K562 (cell line): ENCODE data around the gene GPATCH4. TPM values are rescaled to one million over a fixed set of nuclear protein-coding genes. Genes with fewer than 3 reads are reported as not detected.

Experiments
- ATF1 ChIP-seq, 2 experiments: fragments of 450-650 bp in 1 of 2; IDR thresholded peaks; 2 replicates each; pipeline ENCODE4 v1.6.1; 2016; ENCODE audit warnings: missing compliant biosample characterization in 1 of 2, missing genetic modification characterization in 1 of 2
- BRCA1 ChIP-seq, 2 experiments: fragments of 450-650 bp in 1 of 2; sonication (generic) in 1 of 2; formaldehyde crosslinking in 1 of 2; IDR thresholded peaks; 2 replicates each; pipeline versions ENCODE4 v1.5.0 to v1.6.1; 2017 to 2020; ENCODE audit warnings: mild to moderate bottlenecking in 1 of 2, missing genetic modification reagents in 1 of 2
- CTBP1 ChIP-seq: fragments of 450-650 bp; IDR thresholded peaks from 2 replicates; pipeline ENCODE4 v1.6.1; 2016; ENCODE audit warnings: borderline replicate concordance
- DPF2 ChIP-seq: fragments of 450-650 bp; IDR thresholded peaks from 2 replicates; pipeline ENCODE4 v1.6.1; 2016
- LARP7 ChIP-seq: fragments of 450-650 bp; IDR thresholded peaks from 2 replicates; pipeline ENCODE4 v1.6.1; 2016
- MTA1 ChIP-seq: fragments of 450-650 bp; IDR thresholded peaks from 2 replicates; pipeline ENCODE4 v1.6.1; 2017; ENCODE audit warnings: borderline replicate concordance
- NR1H2 ChIP-seq: sonication (generic); formaldehyde crosslinking; IDR thresholded peaks from 2 replicates; pipeline ENCODE4 v1.4.0; 2020; ENCODE audit warnings: mild to moderate bottlenecking, missing genetic modification reagents
- SMARCA4 ChIP-seq: fragments of 450-650 bp; IDR thresholded peaks from 2 replicates; pipeline ENCODE4 v1.6.1; 2016
- SOX6 ChIP-seq: fragments of 450-650 bp; IDR thresholded peaks from 2 replicates; pipeline ENCODE4 v1.6.1; 2014; ENCODE audit warnings: mild to moderate bottlenecking
- TFAM ChIP-seq: fragments of 250-450 bp; sonication (Bioruptor Pico); conservative IDR thresholded peaks from 2 replicates; pipeline ENCODE4 v1.5.0; 2021; ENCODE audit warnings: mild to moderate bottlenecking, moderate library complexity
- ZBTB17 ChIP-seq: fragments of 450-650 bp; formaldehyde crosslinking; IDR thresholded peaks from 2 replicates; pipeline ENCODE4 v1.4.0; 2020; ENCODE audit warnings: mild to moderate bottlenecking
- ZFP36 ChIP-seq: fragments of 150-350 bp; IDR thresholded peaks from 2 replicates; pipeline ENCODE4 v1.6.1; 2018; ENCODE audit warnings: low read length, low read depth; ENCODE audit not compliant: partially characterized antibody
- ZNF165 ChIP-seq: fragments of 250-450 bp; sonication (Bioruptor Pico); IDR thresholded peaks from 2 replicates; pipeline ENCODE4 v1.4.0; 2020; ENCODE audit warnings: borderline replicate concordance
- ZNF280A ChIP-seq: fragments of 450-650 bp; IDR thresholded peaks from 2 replicates; pipeline ENCODE4 v1.6.1; 2018; ENCODE audit warnings: mild to moderate bottlenecking, low read depth; ENCODE audit not compliant: partially characterized antibody
- ZNF3 ChIP-seq: fragments of 250-450 bp; sonication (Bioruptor Pico); IDR thresholded peaks from 2 replicates; pipeline ENCODE4 v1.5.0; 2021; ENCODE audit warnings: mild to moderate bottlenecking, moderate library complexity
- ZNF518B ChIP-seq: fragments of 250-450 bp; sonication (Bioruptor Pico); IDR thresholded peaks from 2 replicates; pipeline ENCODE4 v1.5.0; 2021; ENCODE audit warnings: mild to moderate bottlenecking, moderate library complexity
- polyA plus RNA-seq, 8 experiments: library from polyadenylated mRNA; depleted of rRNA in 4 of 8; stranded (reverse) in 5 of 8; unstranded in 3 of 8; fragments of >200 nt; fragmentation: Nextera tagmentation in 2 of 8; fragmentation: Illumina TruSeq in 1 of 8; extraction: Ambion mirVana in 2 of 8; extraction: Trizol in 1 of 8; gene quantifications; 2 replicates each; pipeline versions ENCODE4 v1.2.1 to v1.2.3, GENCODE V29; 2011 to 2014; ENCODE audit warnings: inconsistent platforms in 1 of 8, missing spikeins in 1 of 8
- total RNA-seq, 7 experiments: library from RNA; depleted of rRNA in 6 of 7; stranded (reverse); fragments of >200 nt in 6 of 7; fragmentation: Illumina TruSeq in 2 of 7; extraction: Trizol in 2 of 7; gene quantifications; 2 replicates each; pipeline versions ENCODE4 v1.2.1 to v1.2.3, GENCODE V29; 2011 to 2021; ENCODE audit warnings: low replicate concordance in 1 of 7
- TF ChIP-seq, protein P1 (sequence below): fragments of 250-450 bp; sonication (Bioruptor Pico); IDR thresholded peaks from 2 replicates; pipeline ENCODE4 v1.8.0; 2022; ENCODE audit warnings: inconsistent platforms, mild to moderate bottlenecking, moderate library complexity, borderline replicate concordance
- TF ChIP-seq, protein P2 (sequence below), 2 experiments: fragments of 450-650 bp; IDR thresholded peaks; 2 replicates each; pipeline ENCODE4 v1.6.1; 2016
- TF ChIP-seq, protein P3 (sequence below): fragments of 450-650 bp; formaldehyde crosslinking; IDR thresholded peaks from 2 replicates; pipeline ENCODE4 v1.4.0; 2020; ENCODE audit warnings: mild to moderate bottlenecking, moderate library complexity
- TF ChIP-seq, protein P4 (sequence below): sonication (generic); formaldehyde crosslinking; IDR thresholded peaks from 2 replicates; pipeline ENCODE4 v1.8.0; 2022; ENCODE audit warnings: mild to moderate bottlenecking, missing genetic modification reagents

The GPATCH4 gene
- total and polyA plus RNA-seq, 9 of the 15 experiments (the other 6 are each of a cell fraction or from before 2014, with no cell fraction given) = 43.7 to 105 (median 76.5) TPM

- TF ChIP-seq, protein P1, sequence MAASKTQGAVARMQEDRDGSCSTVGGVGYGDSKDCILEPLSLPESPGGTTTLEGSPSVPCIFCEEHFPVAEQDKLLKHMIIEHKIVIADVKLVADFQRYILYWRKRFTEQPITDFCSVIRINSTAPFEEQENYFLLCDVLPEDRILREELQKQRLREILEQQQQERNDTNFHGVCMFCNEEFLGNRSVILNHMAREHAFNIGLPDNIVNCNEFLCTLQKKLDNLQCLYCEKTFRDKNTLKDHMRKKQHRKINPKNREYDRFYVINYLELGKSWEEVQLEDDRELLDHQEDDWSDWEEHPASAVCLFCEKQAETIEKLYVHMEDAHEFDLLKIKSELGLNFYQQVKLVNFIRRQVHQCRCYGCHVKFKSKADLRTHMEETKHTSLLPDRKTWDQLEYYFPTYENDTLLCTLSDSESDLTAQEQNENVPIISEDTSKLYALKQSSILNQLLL (CRISPR knock-in tag) = no peak
- TF ChIP-seq CTBP1 (peak; percentile 99), TFAM (CRISPR knock-in tag) (no peak), ATF1 (CRISPR knock-in tag; IDR thresholded peaks at IDR 0.05) (no peak), ATF1 (tag; IDR thresholded peaks at IDR 0.05) (0 out of 2 replicates have a peak, but pooled peaks have one; percentile 17), ZBTB17 (CRISPR knock-in tag) (no peak), NR1H2 (CRISPR knock-in tag) (no peak), ZNF518B (CRISPR knock-in tag) (no peak), ZFP36 (peak; percentile 13), SOX6 (peak; percentile 93), ZNF165 (no peak), ZNF280A (no peak), BRCA1 (IDR thresholded peaks at IDR 0.05) (no peak), BRCA1 (CRISPR knock-in tag; IDR thresholded peaks at IDR 0.05) (no peak), DPF2 (peak; percentile 97), LARP7 (no peak), SMARCA4 (peak; percentile 97), MTA1 (peak; percentile 91), ZNF3 (CRISPR knock-in tag) (no peak)
- TF ChIP-seq, protein P2, sequence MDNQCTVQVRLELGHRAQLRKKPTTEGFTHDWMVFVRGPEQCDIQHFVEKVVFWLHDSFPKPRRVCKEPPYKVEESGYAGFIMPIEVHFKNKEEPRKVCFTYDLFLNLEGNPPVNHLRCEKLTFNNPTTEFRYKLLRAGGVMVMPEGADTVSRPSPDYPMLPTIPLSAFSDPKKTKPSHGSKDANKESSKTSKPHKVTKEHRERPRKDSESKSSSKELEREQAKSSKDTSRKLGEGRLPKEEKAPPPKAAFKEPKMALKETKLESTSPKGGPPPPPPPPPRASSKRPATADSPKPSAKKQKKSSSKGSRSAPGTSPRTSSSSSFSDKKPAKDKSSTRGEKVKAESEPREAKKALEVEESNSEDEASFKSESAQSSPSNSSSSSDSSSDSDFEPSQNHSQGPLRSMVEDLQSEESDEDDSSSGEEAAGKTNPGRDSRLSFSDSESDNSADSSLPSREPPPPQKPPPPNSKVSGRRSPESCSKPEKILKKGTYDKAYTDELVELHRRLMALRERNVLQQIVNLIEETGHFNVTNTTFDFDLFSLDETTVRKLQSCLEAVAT (IDR thresholded peaks at IDR 0.05) = peak in 1 of 2 experiments; percentile 42; a peak in 1 of 4 replicates
- TF ChIP-seq, protein P3, sequence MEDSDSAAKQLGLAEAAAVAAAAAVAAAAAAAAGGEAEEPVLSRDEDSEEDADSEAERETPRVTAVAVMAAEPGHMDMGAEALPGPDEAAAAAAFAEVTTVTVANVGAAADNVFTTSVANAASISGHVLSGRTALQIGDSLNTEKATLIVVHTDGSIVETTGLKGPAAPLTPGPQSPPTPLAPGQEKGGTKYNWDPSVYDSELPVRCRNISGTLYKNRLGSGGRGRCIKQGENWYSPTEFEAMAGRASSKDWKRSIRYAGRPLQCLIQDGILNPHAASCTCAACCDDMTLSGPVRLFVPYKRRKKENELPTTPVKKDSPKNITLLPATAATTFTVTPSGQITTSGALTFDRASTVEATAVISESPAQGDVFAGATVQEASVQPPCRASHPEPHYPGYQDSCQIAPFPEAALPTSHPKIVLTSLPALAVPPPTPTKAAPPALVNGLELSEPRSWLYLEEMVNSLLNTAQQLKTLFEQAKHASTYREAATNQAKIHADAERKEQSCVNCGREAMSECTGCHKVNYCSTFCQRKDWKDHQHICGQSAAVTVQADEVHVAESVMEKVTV (CRISPR knock-in tag) = no peak
- TF ChIP-seq, protein P4, sequence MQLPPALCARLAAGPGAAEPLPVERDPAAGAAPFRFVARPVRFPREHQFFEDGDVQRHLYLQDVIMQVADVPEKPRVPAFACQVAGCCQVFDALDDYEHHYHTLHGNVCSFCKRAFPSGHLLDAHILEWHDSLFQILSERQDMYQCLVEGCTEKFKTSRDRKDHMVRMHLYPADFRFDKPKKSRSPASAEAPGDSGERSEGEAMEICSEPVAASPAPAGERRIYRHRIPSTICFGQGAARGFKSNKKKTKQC (CRISPR knock-in tag) = no peak
Observed at GRCh38 chr1:156616463-156616862, 15.2 kb upstream of the GPATCH4 start (continued).
